GM21367 (cell line): Measurements from ENCODE around the gene ELMO1.

Source experiments
- ATAC-seq: cut with Tn5 transposase; IDR thresholded peaks from one replicate; pipeline ENCODE4 v1.9.1; 2021; ENCODE audit not compliant: unreplicated experiment

Gene ELMO1

GRCh38 chr7:36942025-36942424 is 506.6 kb downstream of the ELMO1 start:
- ATAC-seq: no peak

DNA sequence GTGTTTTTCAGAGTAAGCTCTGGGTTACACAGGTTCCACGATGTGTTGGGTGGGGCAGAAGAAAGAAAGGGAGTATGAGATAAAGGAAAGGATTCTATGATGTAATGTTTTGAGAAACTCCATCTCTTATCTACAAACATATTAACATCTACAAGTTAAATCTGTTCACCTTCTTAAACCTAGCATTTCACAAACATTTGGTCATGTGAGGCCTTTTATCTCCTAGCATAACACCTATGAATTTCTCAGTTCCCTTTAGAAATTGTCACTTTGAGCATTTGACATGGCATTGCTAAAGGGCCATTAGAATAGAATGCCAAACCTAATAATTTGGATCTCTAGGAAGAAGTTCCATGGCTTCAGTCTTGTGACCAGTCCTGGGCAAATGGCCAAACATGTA is 507.3 kb downstream of the ELMO1 start:
- no peak for ATAC-seq

- no peak for ATAC-seq
Observed at GRCh38 chr7:36939816-36940215, 508.8 kb downstream of the ELMO1 start.

DNA sequence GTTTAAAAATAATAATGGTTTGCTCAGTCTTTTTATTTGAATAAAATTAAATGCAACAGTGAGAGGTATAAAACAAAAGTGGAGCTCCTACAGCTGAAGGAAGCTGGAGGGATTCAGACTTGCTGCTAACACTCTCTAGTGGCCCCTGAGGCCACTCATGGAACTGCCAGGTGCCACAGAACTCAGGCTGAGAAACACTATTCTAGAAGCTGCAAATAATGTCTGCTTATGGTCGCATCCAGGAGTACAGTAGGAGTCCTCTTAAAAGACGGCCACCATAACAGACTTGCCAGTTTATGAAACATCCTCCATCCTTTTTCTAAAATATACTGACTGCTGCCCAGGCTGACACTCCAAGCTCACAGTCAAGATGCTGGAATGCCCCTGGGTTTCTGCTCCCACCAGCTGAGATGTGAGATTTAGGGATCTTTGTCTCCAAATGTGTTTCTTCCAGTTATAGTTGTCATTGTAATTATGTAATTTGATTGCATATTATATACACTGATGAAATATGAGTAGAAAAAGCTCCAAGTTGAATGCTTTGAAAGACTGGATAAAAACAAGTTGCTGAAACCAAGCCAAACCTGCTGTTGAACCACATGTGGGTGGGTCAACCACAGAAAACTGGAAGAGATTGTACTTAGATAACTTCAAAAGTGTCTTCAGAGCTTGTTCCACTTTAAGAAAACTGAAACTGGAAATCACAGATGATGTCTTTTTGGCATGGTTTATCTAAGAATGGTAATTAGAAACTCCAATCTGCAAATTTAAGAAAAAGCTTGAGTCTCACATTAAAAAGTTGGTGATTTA is 510.7 kb downstream of the ELMO1 start:
- ATAC-seq: no peak

DNA sequence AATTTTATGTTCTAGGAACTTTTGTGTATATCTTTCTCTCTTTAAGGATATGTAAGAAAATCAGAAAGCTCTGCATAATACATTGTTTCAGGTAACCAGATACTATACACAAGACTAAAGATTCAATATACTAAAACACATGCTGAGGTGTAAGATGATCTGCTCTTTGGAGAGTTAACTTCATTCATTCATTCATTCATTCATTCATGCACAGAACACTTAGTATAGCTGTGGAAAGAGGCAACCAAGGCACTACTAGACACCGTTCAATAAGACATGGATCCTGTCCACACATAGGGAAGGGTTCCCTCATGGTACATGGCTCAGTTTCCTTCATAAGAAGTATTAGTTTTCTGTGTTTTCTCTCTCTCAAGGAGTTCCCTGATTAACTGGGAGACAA is 516.8 kb downstream of the ELMO1 start:
- ATAC-seq: no peak

- ATAC-seq: no peak
Observed at GRCh38 chr7:36929791-36930190, 518.9 kb downstream of the ELMO1 start.

GRCh38 chr7:36928718-36929117 is 519.9 kb downstream of the ELMO1 start:
- ATAC-seq: no peak

DNA sequence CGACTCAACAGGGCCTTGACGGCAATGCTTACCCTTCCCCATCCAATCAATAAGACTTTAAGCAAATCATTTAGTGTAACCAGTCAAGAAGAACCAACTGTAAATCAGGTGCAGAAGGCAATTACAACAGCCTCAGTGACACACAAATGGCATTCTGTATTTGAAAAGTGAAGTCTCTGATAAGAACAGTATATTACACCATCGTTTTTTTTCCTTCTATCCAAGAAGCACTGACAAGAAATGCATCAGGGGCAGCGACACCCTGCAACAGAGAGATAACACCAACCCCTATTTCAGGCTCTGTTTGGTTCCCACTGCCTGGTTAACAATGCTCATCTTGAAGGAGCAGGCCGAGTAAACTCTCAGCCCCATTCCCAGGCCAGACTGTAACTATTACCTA is 520.4 kb downstream of the ELMO1 start:
- no peak for ATAC-seq

DNA sequence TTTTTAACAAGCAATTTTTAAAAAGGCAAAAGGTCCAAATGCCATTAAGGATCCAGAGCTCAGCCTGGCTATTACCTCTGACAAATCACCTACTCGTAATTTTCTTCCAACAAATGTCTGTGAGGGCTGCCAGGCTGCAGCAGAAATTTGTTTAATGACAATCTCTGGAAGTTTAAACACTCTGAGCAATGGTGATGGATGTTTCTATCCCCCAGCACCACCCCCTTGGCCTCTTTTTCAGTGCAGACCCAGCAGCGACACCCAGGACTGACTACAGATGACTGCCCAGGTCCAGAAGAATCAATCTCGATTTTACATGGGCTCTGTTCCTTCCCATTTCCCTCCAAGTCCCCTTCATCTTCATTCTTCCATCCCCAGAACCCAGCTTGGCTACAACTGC is 523.0 kb downstream of the ELMO1 start:
- no peak for ATAC-seq

DNA sequence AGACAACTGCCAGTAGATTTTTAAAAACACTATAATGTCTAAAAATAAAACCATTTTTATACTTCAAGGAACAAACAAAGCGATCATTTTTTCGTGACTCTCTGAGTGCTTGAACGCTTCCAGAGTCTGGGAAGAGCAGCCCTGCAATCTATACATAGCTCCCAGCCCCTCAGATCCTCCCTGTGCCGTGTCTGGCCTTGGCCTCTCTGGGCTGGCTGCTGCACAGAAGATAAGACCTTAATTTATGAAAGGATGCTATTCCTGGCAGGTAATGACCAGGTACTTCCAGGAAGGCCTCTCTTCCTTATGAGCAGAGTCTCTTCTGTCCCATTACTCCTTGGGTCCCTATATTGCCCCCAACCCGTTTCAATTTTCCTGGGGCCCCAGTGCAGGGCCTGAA is 523.5 kb downstream of the ELMO1 start:
- ATAC-seq: no peak

DNA sequence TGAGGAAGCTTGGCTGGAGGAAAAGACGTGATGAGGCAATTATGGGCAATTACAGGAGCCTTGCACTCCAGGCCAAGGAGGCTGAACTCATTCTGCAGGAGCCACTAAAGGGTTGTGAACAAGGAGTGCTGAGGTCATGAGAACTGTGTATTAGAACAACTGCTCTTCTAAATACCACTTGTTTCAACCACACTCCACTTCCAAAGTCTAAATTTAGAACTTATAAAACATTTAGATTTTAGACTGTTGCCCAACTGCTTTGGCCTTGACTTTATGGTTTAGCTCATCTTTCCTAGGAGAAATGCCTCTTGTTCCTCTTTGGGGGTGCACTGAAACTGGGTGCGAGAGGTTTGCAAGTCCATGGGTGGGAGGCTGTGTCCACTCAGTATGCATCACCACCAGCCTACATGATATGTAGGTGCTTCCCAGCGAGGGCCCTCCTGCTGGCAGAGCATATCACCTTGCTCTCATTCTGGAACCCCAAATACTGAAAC is 524.7 kb downstream of the ELMO1 start:
- ATAC-seq: no peak

GRCh38 chr7:36923185-36923584 is 525.5 kb downstream of the ELMO1 start:
- no peak for ATAC-seq

GRCh38 chr7:36920433-36920832 is 528.2 kb downstream of the ELMO1 start:
- ATAC-seq: no peak

DNA sequence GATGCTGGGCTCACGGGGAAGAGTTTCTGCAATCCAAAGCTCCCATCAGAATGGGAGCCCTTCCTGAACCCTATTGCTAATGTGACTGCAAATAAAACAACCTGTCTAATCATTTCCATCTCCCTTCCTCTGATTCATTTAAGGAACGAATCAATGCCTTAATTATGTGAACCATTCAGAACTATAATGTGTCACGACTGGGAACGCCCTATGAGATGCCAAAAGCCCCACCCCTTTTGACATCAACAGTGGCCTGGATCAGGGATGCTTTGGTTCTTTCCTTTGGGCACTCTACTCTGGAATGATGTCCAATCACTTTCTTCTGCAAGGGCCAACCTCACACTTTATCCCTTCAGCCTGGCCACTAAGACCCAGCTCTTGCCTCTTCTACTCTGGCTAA is 528.9 kb downstream of the ELMO1 start:
- ATAC-seq: no peak

DNA sequence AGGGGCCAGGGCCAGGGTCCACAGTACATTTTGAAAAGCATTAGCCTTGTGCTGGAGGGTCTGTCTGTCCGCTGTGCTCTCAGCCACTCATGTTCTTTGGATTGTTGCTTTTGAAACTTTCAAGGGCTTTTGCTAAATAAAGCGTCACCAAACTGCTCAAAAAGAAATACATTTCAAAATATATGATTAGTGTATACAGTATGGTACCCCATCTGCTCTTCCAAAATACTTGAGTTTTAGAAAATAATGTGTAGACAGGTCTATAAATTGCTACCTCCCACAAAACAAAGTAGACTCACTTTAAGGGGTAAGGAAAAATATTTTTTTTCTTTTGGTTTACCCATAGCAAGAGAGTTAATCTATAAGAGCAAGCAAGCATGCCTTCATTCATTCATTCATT is 530.1 kb downstream of the ELMO1 start:
- no peak for ATAC-seq

- ATAC-seq: no peak
Observed at GRCh38 chr7:36916619-36917018, 532.0 kb downstream of the ELMO1 start.

GRCh38 chr7:36916116-36916515 is 532.5 kb downstream of the ELMO1 start:
- no peak for ATAC-seq

DNA sequence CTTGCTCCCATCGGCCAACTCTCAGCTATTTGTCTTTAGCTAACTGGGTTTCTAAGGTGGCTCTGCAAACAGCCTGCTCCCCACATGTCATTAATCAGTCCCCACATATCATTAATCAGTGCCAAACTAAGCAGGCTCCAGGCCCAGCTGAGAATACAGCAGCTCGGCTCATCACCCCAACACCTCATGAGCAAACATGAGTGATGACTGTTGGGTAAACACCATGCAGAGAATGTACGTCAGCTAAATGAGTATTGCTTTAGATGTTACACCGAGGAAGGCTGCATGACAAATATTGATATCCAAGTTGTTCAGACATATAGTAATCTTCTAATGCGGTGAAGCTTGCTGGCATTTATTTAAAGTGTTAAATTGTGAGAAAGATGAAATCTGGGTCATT is 536.9 kb downstream of the ELMO1 start:
- ATAC-seq: no peak

DNA sequence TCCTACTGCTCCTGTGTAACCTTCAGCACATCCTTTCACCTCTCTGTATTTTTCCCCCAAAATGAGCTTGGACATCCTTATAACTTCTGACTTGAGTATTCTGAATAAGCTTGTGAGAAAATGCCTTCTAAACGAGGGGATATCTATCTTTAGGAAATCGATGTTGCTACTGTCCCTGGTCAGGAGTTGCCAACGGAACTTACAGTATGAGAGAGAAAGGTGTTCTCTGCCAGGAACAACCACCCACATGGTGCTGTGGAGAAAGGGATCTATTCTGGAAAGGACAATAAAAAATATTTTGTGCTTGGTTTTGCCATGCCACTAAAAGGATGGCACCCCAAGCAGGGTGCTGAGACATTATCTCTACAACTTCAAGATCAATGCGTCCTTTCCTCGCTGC is 537.8 kb downstream of the ELMO1 start:
- no peak for ATAC-seq

GRCh38 chr7:36910401-36910800 is 538.3 kb downstream of the ELMO1 start:
- no peak for ATAC-seq

- no peak for ATAC-seq
Observed at GRCh38 chr7:36906956-36907635, 541.6 kb downstream of the ELMO1 start.

GRCh38 chr7:36906448-36906847 is 542.2 kb downstream of the ELMO1 start:
- ATAC-seq: no peak
